HL-60 (cell line): ENCODE results near the gene MAU2.

Source experiments
- DNase-seq, 2 experiments: peaks; one replicate each; pipeline ENCODE4 v3.0.0-alpha.2; 2010 to 2020; ENCODE audit warnings: low read depth in 1 of 2, low spot score in 1 of 2
- H3K27ac ChIP-seq: fragments of 250-450 bp; sonication (Bioruptor Pico); replicated peaks from 2 replicates; pipeline ENCODE4 v1.5.1; 2020; ENCODE audit warnings: mild to moderate bottlenecking, moderate library complexity
- H3K27me3 ChIP-seq: fragments of 250-450 bp; sonication (Bioruptor Pico); 2 replicates; pipeline ENCODE4 v1.5.1; 2021; ENCODE audit warnings: mild to moderate bottlenecking, moderate library complexity; ENCODE audit not compliant: insufficient read depth, poor library complexity, severe bottlenecking
- H3K4me3 ChIP-seq: replicated peaks from 2 replicates; pipeline ENCODE4 v1.5.1; 2011; ENCODE audit warnings: mild to moderate bottlenecking, control low read depth, low read length; ENCODE audit not compliant: insufficient read depth
- GABPA ChIP-seq: IDR thresholded peaks from 2 replicates; pipeline ENCODE4 v1.6.1; 2012; ENCODE audit warnings: low read depth
- POLR2AphosphoS5 ChIP-seq: IDR thresholded peaks from 2 replicates; pipeline ENCODE4 v1.6.1; 2012; ENCODE audit warnings: low read depth
- SPI1 ChIP-seq: IDR thresholded peaks from 2 replicates; pipeline ENCODE4 v1.6.1; 2012; ENCODE audit warnings: low read depth, mild to moderate bottlenecking, borderline replicate concordance
- TF ChIP-seq, protein P1 (sequence below): IDR thresholded peaks from 2 replicates; pipeline ENCODE4 v1.6.1; 2012; ENCODE audit warnings: low read depth; ENCODE audit not compliant: insufficient replicate concordance
- TF ChIP-seq, protein P2 (sequence below): IDR thresholded peaks from one replicate; pipeline ENCODE4 v1.5.1; 2011; ENCODE audit warnings: low read length, control low read depth, inconsistent platforms; ENCODE audit not compliant: insufficient read depth

MAU2 gene

DNA sequence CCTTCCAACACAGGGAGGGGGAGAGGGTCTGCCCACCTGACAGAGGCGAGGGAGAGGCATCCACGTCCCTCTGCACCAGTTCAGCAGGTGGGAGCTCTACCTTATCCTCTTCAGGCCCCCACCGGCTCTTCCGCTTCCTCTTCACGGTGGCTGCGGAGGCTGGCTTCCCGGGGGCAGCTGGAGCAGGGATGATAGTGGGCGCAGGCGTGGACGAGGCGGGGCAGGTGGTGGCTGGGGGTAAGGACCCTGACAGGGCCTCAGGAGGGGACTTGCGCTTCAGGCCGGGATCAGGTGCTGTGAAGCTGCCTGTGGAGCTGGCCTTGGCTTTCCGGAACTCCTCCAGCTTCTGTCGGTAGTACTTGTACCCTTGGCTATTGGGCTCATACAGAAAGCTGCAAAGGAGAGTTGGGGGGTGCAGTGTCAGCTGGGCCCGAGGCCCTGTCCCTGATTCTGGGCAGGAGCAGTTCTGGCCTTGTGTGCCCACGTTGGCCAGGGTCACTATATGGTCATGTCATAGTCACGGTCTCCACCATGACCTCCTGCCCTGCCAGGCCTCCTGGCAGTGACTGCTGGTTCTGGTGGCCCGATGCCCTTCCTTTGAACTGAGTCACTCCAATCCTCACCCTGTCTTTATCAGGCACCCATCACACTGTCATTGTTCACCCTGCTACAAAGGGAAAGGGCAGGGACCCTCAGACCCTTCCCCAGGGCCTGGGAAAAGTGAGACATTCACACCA lies 23.5 kb upstream of the MAU2 start:
- TF ChIP-seq, protein P1, sequence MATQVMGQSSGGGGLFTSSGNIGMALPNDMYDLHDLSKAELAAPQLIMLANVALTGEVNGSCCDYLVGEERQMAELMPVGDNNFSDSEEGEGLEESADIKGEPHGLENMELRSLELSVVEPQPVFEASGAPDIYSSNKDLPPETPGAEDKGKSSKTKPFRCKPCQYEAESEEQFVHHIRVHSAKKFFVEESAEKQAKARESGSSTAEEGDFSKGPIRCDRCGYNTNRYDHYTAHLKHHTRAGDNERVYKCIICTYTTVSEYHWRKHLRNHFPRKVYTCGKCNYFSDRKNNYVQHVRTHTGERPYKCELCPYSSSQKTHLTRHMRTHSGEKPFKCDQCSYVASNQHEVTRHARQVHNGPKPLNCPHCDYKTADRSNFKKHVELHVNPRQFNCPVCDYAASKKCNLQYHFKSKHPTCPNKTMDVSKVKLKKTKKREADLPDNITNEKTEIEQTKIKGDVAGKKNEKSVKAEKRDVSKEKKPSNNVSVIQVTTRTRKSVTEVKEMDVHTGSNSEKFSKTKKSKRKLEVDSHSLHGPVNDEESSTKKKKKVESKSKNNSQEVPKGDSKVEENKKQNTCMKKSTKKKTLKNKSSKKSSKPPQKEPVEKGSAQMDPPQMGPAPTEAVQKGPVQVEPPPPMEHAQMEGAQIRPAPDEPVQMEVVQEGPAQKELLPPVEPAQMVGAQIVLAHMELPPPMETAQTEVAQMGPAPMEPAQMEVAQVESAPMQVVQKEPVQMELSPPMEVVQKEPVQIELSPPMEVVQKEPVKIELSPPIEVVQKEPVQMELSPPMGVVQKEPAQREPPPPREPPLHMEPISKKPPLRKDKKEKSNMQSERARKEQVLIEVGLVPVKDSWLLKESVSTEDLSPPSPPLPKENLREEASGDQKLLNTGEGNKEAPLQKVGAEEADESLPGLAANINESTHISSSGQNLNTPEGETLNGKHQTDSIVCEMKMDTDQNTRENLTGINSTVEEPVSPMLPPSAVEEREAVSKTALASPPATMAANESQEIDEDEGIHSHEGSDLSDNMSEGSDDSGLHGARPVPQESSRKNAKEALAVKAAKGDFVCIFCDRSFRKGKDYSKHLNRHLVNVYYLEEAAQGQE: no peak
- TF ChIP-seq, protein P2, sequence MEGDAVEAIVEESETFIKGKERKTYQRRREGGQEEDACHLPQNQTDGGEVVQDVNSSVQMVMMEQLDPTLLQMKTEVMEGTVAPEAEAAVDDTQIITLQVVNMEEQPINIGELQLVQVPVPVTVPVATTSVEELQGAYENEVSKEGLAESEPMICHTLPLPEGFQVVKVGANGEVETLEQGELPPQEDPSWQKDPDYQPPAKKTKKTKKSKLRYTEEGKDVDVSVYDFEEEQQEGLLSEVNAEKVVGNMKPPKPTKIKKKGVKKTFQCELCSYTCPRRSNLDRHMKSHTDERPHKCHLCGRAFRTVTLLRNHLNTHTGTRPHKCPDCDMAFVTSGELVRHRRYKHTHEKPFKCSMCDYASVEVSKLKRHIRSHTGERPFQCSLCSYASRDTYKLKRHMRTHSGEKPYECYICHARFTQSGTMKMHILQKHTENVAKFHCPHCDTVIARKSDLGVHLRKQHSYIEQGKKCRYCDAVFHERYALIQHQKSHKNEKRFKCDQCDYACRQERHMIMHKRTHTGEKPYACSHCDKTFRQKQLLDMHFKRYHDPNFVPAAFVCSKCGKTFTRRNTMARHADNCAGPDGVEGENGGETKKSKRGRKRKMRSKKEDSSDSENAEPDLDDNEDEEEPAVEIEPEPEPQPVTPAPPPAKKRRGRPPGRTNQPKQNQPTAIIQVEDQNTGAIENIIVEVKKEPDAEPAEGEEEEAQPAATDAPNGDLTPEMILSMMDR: no peak
- TF ChIP-seq SPI1 (no peak), GABPA (no peak), POLR2AphosphoS5 (no peak)
- no peak overlapping the region for H3K4me3 ChIP-seq
- H3K27me3 ChIP-seq: no peaks in the 10 kb centered on the region
- DNase-seq: no peak
- no peak overlapping the region for H3K27ac ChIP-seq

DNA sequence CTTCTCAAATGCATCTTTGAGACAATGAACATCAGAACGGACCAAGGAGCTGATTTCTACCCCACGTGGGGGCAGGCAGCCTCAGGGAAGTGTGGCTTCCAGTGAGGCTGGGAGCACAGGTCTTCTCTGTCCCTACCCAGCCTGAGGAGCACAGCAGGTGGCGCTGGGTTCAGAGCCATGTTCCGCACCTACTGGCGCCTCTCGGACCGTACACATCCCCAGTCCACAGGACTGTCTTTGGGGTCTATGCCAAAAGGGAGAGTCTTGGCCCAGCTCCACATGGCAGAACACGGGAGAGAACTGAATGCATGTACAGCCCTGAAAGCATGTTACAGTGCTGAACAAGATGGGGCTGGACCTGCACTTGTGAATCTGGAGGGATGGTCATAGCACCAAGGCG lies 22.9 kb upstream of the MAU2 start:
- H3K4me3 ChIP-seq: no peak overlapping the region
- H3K27me3 ChIP-seq: no peaks in the 10 kb centered on the region
- DNase-seq: no peak
- TF ChIP-seq GABPA (no peak), POLR2AphosphoS5 (no peak), SPI1 (no peak)
- TF ChIP-seq, protein P2: no peak
- TF ChIP-seq, protein P1: no peak
- no peak overlapping the region for H3K27ac ChIP-seq

DNA sequence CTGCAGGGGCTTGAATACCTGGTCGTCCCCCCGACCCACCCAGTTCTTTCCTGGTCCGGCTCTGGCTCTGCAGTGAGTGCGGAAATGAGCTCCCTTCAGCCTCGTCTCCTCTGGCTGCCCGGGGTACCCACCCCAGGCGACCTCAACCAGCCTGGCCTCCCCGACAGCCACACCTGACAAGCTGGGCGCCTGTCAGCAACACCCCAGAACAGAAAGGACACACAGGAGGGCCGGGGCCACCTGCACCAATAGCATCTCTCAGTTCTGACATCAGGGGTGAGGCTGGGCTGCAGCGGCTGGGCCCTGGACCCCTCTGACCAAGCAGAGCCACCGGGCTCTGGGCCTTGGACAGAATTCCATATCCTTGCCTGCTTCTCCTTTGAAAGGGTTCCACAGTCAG lies 20.0 kb upstream of the MAU2 start:
- no peaks in the 10 kb centered on the region for H3K27me3 ChIP-seq
- no peak overlapping the region for H3K27ac ChIP-seq
- no peak overlapping the region for H3K4me3 ChIP-seq
- DNase-seq: no peak
- TF ChIP-seq SPI1: no peak
- TF ChIP-seq GABPA: no peak
- TF ChIP-seq POLR2AphosphoS5: no peak
- TF ChIP-seq, protein P1: no peak
- TF ChIP-seq, protein P2: no peak
